SJSA1 (cell line): Measurements from ENCODE around the gene KRTAP24-1. TPM values are rescaled to one million over a fixed set of nuclear protein-coding genes. Genes with fewer than 3 reads are reported as not detected.

Experiments used
- total RNA-seq: library from RNA; depleted of rRNA; stranded (reverse); fragments of >200 nt; shearing (Covaris generic); gene quantifications from 2 replicates; pipeline ENCODE4 v1.2.3, GENCODE V29; 2014; rRNA removed

Gene KRTAP24-1
- total RNA-seq, 1 experiment from 2014 or later, result not detected

Other genes with a start within 250 kb of the KRTAP24-1 start
- gene CLDN17, start 116.1 kb downstream of the KRTAP24-1 start, total RNA-seq, result not detected in 2 replicates
- gene CLDN8, start 66.9 kb downstream of the KRTAP24-1 start, total RNA-seq, result not detected in 2 replicates
- not detected in 2 replicates for gene KRTAP25-1, start 6.6 kb upstream of the KRTAP24-1 start, total RNA-seq
- not detected in 2 replicates for gene KRTAP26-1, start 37.4 kb upstream of the KRTAP24-1 start, total RNA-seq
- not detected in 2 replicates for gene KRTAP27-1, start 54.7 kb upstream of the KRTAP24-1 start, total RNA-seq
- gene KRTAP23-1, start 65.7 kb upstream of the KRTAP24-1 start, total RNA-seq, result not detected in 2 replicates
- not detected in 2 replicates for gene KRTAP13-2, start 89.3 kb upstream of the KRTAP24-1 start, total RNA-seq
- not detected in 2 replicates for gene KRTAP13-1, start 113.1 kb upstream of the KRTAP24-1 start, total RNA-seq
- gene KRTAP13-3, start 143.0 kb upstream of the KRTAP24-1 start, total RNA-seq, result not detected in 2 replicates
- not detected in 2 replicates for gene KRTAP13-4, start 147.3 kb upstream of the KRTAP24-1 start, total RNA-seq
- not detected in 2 replicates for gene KRTAP15-1, start 157.3 kb upstream of the KRTAP24-1 start, total RNA-seq
- gene KRTAP19-1, start 197.4 kb upstream of the KRTAP24-1 start, total RNA-seq, result not detected in 2 replicates
- not detected in 2 replicates for gene KRTAP19-2, start 204.5 kb upstream of the KRTAP24-1 start, total RNA-seq
- not detected in 2 replicates for gene KRTAP19-3, start 209.1 kb upstream of the KRTAP24-1 start, total RNA-seq
- not detected in 2 replicates for gene KRTAP19-4, start 214.2 kb upstream of the KRTAP24-1 start, total RNA-seq
- not detected in 2 replicates for gene KRTAP19-5, start 219.2 kb upstream of the KRTAP24-1 start, total RNA-seq